ENCODE results near the gene GPATCH3. TPM values are rescaled to one million over a fixed set of nuclear protein-coding genes. Genes with fewer than 3 reads are reported as not detected.

GPATCH3 gene
- polyA plus RNA-seq, 1 of the 3 experiments (the other 2 are of a cell fraction) = 11.1 TPM

Other genes starting within 250 kb of the GPATCH3 start
- gene ARID1A, start 204.5 kb downstream of the GPATCH3 start, polyA plus RNA-seq (2012; rRNA removed) = 14.2 and 26.5 TPM in 2 replicates
- gene PIGV, start 112.5 kb downstream of the GPATCH3 start, polyA plus RNA-seq (2012; rRNA removed) = 16.5 and 26.4 TPM in 2 replicates
- 33.0 and 35.3 TPM in 2 replicates for gene ZDHHC18, start 73.8 kb downstream of the GPATCH3 start, polyA plus RNA-seq (2012; rRNA removed)
- gene SFN, start 37.3 kb downstream of the GPATCH3 start, polyA plus RNA-seq (2012; rRNA removed) = 0.18 and 0.23 TPM in 2 replicates
- 20.6 and 24.0 TPM in 2 replicates for gene GPN2, start 10.2 kb downstream of the GPATCH3 start, polyA plus RNA-seq (2012; rRNA removed)
- gene NR0B2, start 13.5 kb upstream of the GPATCH3 start, polyA plus RNA-seq (2012; rRNA removed) = not detected in 2 replicates
- gene NUDC, start 21.3 kb upstream of the GPATCH3 start, polyA plus RNA-seq (2012; rRNA removed) = 96.2 and 153 TPM in 2 replicates
- not detected in 2 replicates for gene KDF1, start 60.0 kb upstream of the GPATCH3 start, polyA plus RNA-seq (2012; rRNA removed)
- 8.8 and 11.6 TPM in 2 replicates for gene TRNP1, start 93.2 kb upstream of the GPATCH3 start, polyA plus RNA-seq (2012; rRNA removed)
- gene TENT5B, start 112.4 kb upstream of the GPATCH3 start, polyA plus RNA-seq (2012; rRNA removed) = 0.78 and 1.2 TPM in 2 replicates

Data from SK-N-SH (cell line).